HEK293 (cell line): ENCODE data around the gene ORC1.

ENCODE experiments used
- CTCF ChIA-PET: fragments of 350-600 bp; formaldehyde crosslinking; extraction: SDS; loops from one replicate; lab custom pipeline; 2021; ENCODE audit warnings: antibody characterized with exemption; lab: Yijun Ruan, JAX
- POLR2A ChIA-PET: fragments of 300-600 bp; formaldehyde crosslinking; extraction: SDS; loops from one replicate; lab custom pipeline; 2020; ENCODE audit warnings: antibody characterized with exemption, inconsistent platforms; lab: Yijun Ruan, JAX
- H3K27ac ChIP-seq: fragments of 200-500 bp; sonication (Bioruptor generic); 2 replicates; pipeline ENCODE4 v1.5.1; 2014; ENCODE audit warnings: low read depth, low read length, control low read depth, inconsistent platforms; ENCODE audit errors: extremely low read depth
- H3K36me3 ChIP-seq, 2 experiments: fragments of 200-500 bp in 1 of 2; sonication (Bioruptor generic) in 1 of 2; 1 replicate in 1 of 2; 2 replicates in 1 of 2; pipeline ENCODE4 v1.5.1; 2014 to 2017; ENCODE audit warnings: inconsistent platforms in 2 of 2, low read length in 2 of 2; ENCODE audit not compliant: control insufficient read depth in 2 of 2, insufficient read depth in 1 of 2
- H3K4me1 ChIP-seq: fragments of 200-500 bp; sonication (Bioruptor generic); 2 replicates; pipeline ENCODE4 v1.5.1; 2014; ENCODE audit warnings: mild to moderate bottlenecking, low read length, inconsistent platforms; ENCODE audit not compliant: control insufficient read depth, insufficient read depth
- H3K4me3 ChIP-seq: 2 replicates; pipeline ENCODE4 v1.5.1; 2011; ENCODE audit warnings: low read depth, mild to moderate bottlenecking, control low read depth, low read length, moderate library complexity
- H3K9me3 ChIP-seq: fragments of 200-500 bp; sonication (Bioruptor generic); 2 replicates; pipeline ENCODE4 v1.5.1; 2014; ENCODE audit warnings: low read depth, low read length, inconsistent platforms; ENCODE audit not compliant: control insufficient read depth, insufficient read depth
- ELK4 ChIP-seq: IDR thresholded peaks from 2 replicates; pipeline ENCODE4 v1.6.1; 2011; ENCODE audit warnings: mild to moderate bottlenecking, low read depth, low read length, borderline replicate concordance
- IKZF3 ChIP-seq: fragments of 450-650 bp; IDR thresholded peaks from 2 replicates; pipeline ENCODE4 v1.5.0; 2018; ENCODE audit warnings: missing biosample characterization, mild to moderate bottlenecking, missing genetic modification characterization, moderate library complexity
- INSM2 ChIP-seq: fragments of 450-650 bp; formaldehyde crosslinking; IDR thresholded peaks from 2 replicates; pipeline ENCODE4 v1.5.1; 2016; ENCODE audit warnings: missing biosample characterization, missing genetic modification characterization
- MZF1 ChIP-seq: fragments of 450-650 bp; formaldehyde crosslinking; IDR thresholded peaks from 2 replicates; pipeline ENCODE4 v1.5.1; 2017; ENCODE audit warnings: missing biosample characterization, missing genetic modification characterization, borderline replicate concordance
- TCF7L2 ChIP-seq: IDR thresholded peaks from 2 replicates; pipeline ENCODE4 v1.6.1; 2011; ENCODE audit warnings: low read depth, mild to moderate bottlenecking, inconsistent platforms, low read length, moderate library complexity, borderline replicate concordance
- TSHZ1 ChIP-seq: fragments of 450-650 bp; formaldehyde crosslinking; IDR thresholded peaks from 2 replicates; pipeline ENCODE4 v1.5.1; 2016; ENCODE audit warnings: missing biosample characterization, missing genetic modification characterization, borderline replicate concordance
- ZFP41 ChIP-seq: fragments of 450-650 bp; formaldehyde crosslinking; IDR thresholded peaks from 2 replicates; pipeline ENCODE4 v1.5.1; 2016; ENCODE audit warnings: missing biosample characterization, missing genetic modification characterization, borderline replicate concordance
- ZNF121 ChIP-seq: fragments of 450-650 bp; formaldehyde crosslinking; IDR thresholded peaks from 2 replicates; pipeline ENCODE4 v1.5.1; 2016; ENCODE audit warnings: missing biosample characterization, missing genetic modification characterization
- ZNF214 ChIP-seq: fragments of 450-650 bp; formaldehyde crosslinking; IDR thresholded peaks from 2 replicates; pipeline ENCODE4 v1.5.1; 2017; ENCODE audit warnings: missing biosample characterization, mild to moderate bottlenecking, missing genetic modification characterization, borderline replicate concordance
- ZNF239 ChIP-seq: fragments of 450-650 bp; formaldehyde crosslinking; IDR thresholded peaks from 2 replicates; pipeline ENCODE4 v1.5.1; 2016; ENCODE audit warnings: missing biosample characterization, missing genetic modification characterization
- ZNF280D ChIP-seq: fragments of 450-650 bp; formaldehyde crosslinking; IDR thresholded peaks from 2 replicates; pipeline ENCODE4 v1.5.1; 2016; ENCODE audit warnings: missing biosample characterization, missing genetic modification characterization
- ZNF473 ChIP-seq: fragments of 450-650 bp; formaldehyde crosslinking; IDR thresholded peaks from 2 replicates; pipeline ENCODE4 v1.5.1; 2017; ENCODE audit warnings: missing biosample characterization, missing genetic modification characterization
- ZNF488 ChIP-seq: fragments of 450-650 bp; formaldehyde crosslinking; IDR thresholded peaks from 2 replicates; pipeline ENCODE4 v1.5.1; 2016; ENCODE audit warnings: missing biosample characterization, missing genetic modification characterization
- ZNF555 ChIP-seq: fragments of 450-650 bp; formaldehyde crosslinking; conservative IDR thresholded peaks from 2 replicates; pipeline ENCODE4 v1.5.1; 2017; ENCODE audit warnings: missing biosample characterization, mild to moderate bottlenecking, missing genetic modification characterization, inconsistent platforms
- ZNF654 ChIP-seq: fragments of 450-650 bp; formaldehyde crosslinking; IDR thresholded peaks from 2 replicates; pipeline ENCODE4 v1.5.1; 2016; ENCODE audit warnings: low read depth, missing biosample characterization, missing genetic modification characterization
- ZNF785 ChIP-seq: fragments of 450-650 bp; formaldehyde crosslinking; IDR thresholded peaks from 2 replicates; pipeline ENCODE4 v1.5.1; 2016; ENCODE audit warnings: missing biosample characterization, missing genetic modification characterization

The ORC1 gene

GRCh38 chr1:52416811-52417210 is 12.6 kb upstream of the ORC1 start (continued):
- TF ChIP-seq ZNF280D (tag by site-specific recombination) (no peak), ZNF654 (tag by site-specific recombination) (no peak), TCF7L2 (no peak), ZNF785 (no peak), ZNF488 (no peak), ZFP41 (tag by site-specific recombination) (no peak), MZF1 (tag by site-specific recombination) (no peak)

- Histone ChIP-seq H3K27ac (no peak overlapping the region), H3K36me3 (peaks cover 61 to 95% of the 10 kb centered on the region in 2 experiments)
- no peak for TF ChIP-seq TSHZ1 (tag by site-specific recombination)
- no peak for TF ChIP-seq ELK4
- TF ChIP-seq INSM2 (tag by site-specific recombination): no peak
- TF ChIP-seq ZNF555 (tag by site-specific recombination): no peak
- TF ChIP-seq, all 188 proteins: peak for 0
- H3K9me3 ChIP-seq: no peaks in the 10 kb centered on the region
- no peak overlapping the region for H3K4me3 ChIP-seq
- H3K4me1 ChIP-seq: no peaks in the 10 kb centered on the region
- CTCF ChIA-PET: no interaction called here
- POLR2A ChIA-PET: interaction anchor here (0.6 kb wide), 1 partner anchor 211 kb away, joined by 7 read pairs; no protein-coding TSS in a partner anchor
These were observed 10.7 kb upstream of the ORC1 start for GRCh38 chr1:52414942-52415341.

GRCh38 chr1:52413410-52413989 is 9.3 kb upstream of the ORC1 start:
- Histone ChIP-seq H3K4me1 (no peaks in the 10 kb centered on the region), H3K4me3 (no peak overlapping the region), H3K27ac (no peak overlapping the region), H3K9me3 (no peaks in the 10 kb centered on the region), H3K36me3 (peaks cover 60 to 95% of the 10 kb centered on the region in 2 experiments)
- ChIA-PET POLR2A (interaction anchor here (1.0 kb wide), 1 partner anchor 13 kb away, joined by 3 read pairs; no protein-coding TSS in a partner anchor), CTCF (interaction anchor here (0.6 kb wide), 1 partner anchor 36 kb away, joined by 6 read pairs; no protein-coding TSS in a partner anchor)
- TF ChIP-seq IKZF3 (tag by site-specific recombination) (no peak), ZNF214 (tag by site-specific recombination) (no peak), ZNF473 (tag by site-specific recombination) (no peak), ZNF239 (no peak), ZNF121 (tag by site-specific recombination) (peak; percentile 78)
